HG02884 (cell line): Measurements from ENCODE around the gene GLRX5.
A peak's percentile ranks its signal among the peaks of the same experiment; 100 is the strongest.

Source experiments
- ATAC-seq: cut with Tn5 transposase; IDR thresholded peaks from one replicate; pipeline ENCODE4 v1.9.1; 2021; ENCODE audit warnings: mild to moderate bottlenecking, moderate library complexity; ENCODE audit not compliant: unreplicated experiment

GLRX5 gene

DNA sequence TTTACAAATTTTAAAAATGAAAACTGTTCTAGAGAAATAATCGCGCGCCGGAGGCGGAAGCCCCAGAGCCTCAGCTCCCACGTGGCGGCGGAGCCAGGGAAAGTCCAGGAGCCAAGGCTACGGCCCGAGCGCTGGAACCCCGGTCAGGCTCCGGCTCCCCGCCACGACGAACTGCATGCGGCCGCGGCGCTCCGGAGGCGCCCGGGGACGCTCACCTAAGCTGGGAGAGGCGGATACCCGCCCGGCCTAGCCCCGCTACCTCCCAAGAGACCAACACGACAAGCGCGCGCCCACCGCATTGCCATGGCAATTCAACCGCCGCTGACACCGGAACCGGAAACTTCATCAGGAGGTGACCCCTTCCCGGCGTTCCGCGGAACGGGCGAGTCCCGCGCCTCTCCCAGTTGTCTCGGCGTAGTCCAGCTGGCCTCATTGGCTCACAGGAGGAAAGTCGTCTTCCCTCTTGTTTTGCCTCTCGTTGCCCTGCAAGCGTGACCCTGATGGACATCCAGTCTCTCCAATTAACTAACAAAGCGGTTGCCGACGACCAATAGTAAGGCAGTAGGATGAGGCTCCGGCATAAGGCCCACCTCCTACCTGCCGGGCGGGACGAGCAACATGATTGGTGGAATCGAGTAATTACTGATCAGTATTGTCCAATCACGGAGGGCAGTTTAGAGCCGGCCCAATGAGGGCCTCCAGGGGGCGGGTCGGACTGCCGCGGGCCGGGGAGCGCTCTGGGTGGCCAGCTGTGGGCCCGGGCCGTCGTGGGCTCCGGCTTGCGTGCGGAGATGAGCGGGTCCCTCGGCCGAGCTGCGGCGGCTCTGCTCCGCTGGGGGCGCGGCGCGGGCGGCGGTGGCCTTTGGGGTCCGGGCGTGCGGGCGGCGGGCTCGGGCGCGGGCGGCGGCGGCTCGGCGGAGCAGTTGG, at the start of gene GLRX5:
Gene GLRX5, plus strand, starts transcription at position 752 of the 927 bp plus-strand sequence. Its CDS starts 40 bp downstream, at position 792.
- ATAC-seq: peak; percentile 89

DNA sequence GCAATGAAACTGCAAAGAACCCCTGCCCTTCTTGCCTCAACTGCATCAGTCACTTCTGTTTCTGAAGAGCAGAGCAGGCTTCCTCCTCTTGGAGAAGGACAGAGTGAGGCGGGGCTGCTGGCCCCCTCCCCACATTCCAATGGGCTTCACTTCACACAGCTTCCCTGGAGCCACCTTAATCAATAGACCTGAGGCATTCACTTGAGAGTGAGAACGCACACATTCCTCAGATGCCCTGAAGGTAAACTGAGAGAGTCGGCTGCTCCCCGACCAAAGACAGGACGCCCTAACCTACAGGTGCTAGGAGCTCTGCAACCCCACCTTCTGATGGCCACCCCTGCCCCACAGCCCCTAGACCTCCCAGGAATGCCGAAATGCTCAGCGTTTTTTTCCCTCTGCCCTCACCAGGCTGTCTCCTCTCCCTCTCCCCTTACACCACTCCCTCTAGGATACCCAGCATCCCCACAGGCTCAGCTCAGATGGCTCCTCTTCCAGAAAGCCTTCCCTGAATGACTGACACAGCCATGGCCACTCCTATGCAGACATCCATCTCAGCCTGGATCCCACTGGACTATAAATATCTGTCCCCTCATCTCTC, 49.5 kb upstream of the GLRX5 start:
- no peak for ATAC-seq

GRCh38 chr14:95486875-95487668, 47.8 kb upstream of the GLRX5 start:
- ATAC-seq: no peak

- ATAC-seq: no peak
Observed at GRCh38 chr14:95487669-95488084, 47.2 kb upstream of the GLRX5 start.

- ATAC-seq: no peak
Observed at GRCh38 chr14:95488376-95489213, 46.3 kb upstream of the GLRX5 start.

GRCh38 chr14:95489214-95490137, 45.4 kb upstream of the GLRX5 start:
- ATAC-seq: no peak

DNA sequence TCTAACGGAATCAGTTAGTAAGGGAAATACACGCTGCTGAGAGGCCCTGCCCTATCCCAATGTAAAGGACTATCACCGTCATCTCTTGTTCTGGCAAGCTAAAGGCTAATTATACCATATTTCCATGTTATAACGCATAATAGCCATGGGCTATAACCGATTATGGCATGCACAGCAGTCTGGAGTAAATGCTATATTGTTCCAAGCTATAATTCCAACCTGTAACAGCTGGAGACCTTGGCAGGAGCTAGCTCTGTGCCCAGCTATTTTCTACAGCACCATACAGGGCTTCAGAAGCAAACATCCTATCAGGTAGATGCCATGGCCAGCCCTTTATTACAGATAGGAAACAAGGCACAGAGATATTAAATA, 44.7 kb upstream of the GLRX5 start:
- ATAC-seq: no peak

DNA sequence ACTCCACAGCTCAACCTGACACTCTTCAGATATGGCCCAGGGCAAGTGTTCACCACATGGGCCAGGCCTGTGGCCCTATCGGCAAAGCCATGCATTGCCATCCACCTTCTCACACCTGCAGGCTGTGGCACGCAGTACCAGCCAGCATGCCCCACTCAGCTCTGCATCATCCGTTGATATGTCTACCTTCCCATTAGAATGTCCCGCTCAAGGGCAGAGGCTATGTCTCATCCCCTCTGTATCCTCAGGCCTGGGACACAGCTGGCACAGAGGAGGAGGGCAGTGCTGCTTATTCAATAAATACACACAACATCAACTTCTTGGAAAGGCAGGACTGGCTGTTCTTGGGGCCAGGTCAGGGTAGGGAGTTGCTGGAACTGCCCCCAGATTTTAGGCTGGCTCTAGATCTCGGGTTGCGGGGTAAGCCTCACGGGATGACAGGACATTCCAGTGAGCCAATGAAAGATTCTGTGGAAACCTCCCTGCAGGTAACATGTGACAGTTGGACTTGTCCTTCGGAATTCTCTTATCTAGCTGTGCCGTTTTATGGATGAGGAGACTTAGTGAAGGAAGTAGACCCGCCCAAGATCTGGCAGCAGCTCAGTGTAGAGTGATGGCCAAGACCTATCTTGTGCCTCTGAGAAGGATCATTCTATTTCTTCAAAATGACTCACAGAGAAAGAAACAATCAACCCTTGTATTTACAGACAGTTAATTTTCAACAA, 44.0 kb upstream of the GLRX5 start:
- ATAC-seq: no peak

GRCh38 chr14:95491936-95492608, 42.8 kb upstream of the GLRX5 start:
- no peak for ATAC-seq

DNA sequence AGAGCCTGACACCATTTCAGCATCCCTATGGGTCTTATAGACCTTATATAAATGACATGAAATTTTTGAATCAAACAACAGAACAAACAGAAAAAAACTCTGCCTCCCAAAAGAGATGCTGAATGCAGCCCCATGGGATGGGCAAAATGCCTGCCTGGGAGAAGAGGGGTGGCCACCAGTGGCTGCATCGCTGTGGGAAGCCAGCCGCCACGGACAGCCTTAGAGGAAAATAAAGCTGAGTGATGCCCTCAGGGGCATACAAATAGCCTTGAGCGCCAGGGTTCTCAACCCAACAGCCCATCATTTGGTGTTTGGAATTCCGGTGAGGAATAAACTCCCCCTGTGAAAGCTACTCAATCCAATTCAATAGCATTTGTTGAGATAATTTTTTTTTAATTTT, 41.3 kb upstream of the GLRX5 start:
- ATAC-seq: no peak

GRCh38 chr14:95493976-95494375, 40.9 kb upstream of the GLRX5 start:
- no peak for ATAC-seq

GRCh38 chr14:95494456-95494855, 40.4 kb upstream of the GLRX5 start:
- ATAC-seq: no peak

GRCh38 chr14:95495076-95495475, 39.8 kb upstream of the GLRX5 start:
- no peak for ATAC-seq

- peak; percentile 87 for ATAC-seq
Observed at GRCh38 chr14:95495538-95496025, 39.3 kb upstream of the GLRX5 start.

GRCh38 chr14:95496111-95496681, 38.7 kb upstream of the GLRX5 start:
- no peak for ATAC-seq

DNA sequence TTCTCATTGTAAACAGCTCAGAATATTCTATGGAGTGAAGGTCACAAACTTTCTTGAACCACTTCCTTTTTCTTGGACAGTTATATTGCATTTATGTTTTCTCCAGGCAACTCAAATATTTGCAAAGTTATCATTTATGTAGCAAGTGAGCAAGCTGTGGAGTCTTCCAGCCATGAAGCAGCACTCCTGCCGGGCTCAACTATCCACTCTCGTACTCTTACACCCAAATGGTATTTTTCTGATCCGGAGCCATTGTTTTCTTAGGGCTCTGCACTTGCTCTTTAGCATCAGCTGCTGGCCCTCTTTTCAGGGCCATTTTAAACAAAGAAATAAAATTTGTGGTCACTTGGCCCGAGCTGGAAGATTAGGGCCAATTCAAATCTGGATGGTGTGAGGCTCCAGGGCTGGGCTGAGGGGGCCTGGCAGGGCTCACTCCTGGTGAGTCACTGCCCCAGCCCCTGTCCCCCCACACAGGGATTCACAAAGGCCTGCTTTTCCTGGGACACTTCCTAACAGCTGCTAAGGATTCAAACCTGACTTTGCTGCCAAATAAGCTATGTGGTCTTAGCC, 38.1 kb upstream of the GLRX5 start:
- no peak for ATAC-seq

DNA sequence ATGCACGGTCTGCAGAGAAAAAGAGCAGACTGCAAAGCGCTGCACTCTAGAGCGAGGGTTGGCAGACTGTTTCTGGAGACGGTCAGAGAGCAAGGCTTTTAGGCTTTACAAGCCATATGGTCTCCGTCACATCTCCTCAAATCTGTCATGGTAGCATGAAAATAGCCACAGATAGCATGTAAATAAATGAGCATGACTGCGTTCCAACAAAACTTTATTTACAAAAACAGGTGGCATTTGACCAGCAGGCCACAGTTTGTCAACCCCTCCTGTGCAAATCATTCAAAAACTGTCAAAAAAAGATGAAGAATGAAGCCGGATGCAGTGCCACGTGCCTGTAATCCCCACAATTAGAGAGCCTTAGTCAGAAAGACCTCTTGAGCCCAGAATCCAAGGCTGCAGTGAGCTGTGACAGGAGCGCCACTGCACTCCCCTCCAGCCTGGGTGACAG, 37.3 kb upstream of the GLRX5 start:
- no peak for ATAC-seq
